GM06990 (cell line): ENCODE results near the gene KREMEN2.
"Not testable (repeated sequence)": the region's sequence is repeated elsewhere in the genome, so short reads cannot be mapped to it uniquely, and the experiment has no call there.

ENCODE experiments used
- DNase-seq: peaks from one replicate; pipeline ENCODE4 v3.0.0-alpha.2; 2011; ENCODE audit not compliant: insufficient read length; ENCODE audit errors: extremely low read depth
- H3K27me3 ChIP-seq: replicated peaks from 2 replicates; pipeline ENCODE4 v1.6.0; 2011; ENCODE audit warnings: low read length; ENCODE audit not compliant: control insufficient read depth, insufficient read depth
- H3K36me3 ChIP-seq: 2 replicates; pipeline ENCODE4 v1.5.1; 2011; ENCODE audit warnings: low read length; ENCODE audit not compliant: control insufficient read depth, insufficient read depth
- H3K4me3 ChIP-seq: replicated peaks from 2 replicates; pipeline ENCODE4 v1.5.1; 2011; ENCODE audit warnings: low read depth, mild to moderate bottlenecking, control low read depth, low read length
- CTCF ChIP-seq: IDR thresholded peaks from 2 replicates; pipeline ENCODE4 v1.5.1; 2011; ENCODE audit warnings: low read length, control low read depth, mild to moderate bottlenecking, inconsistent platforms; ENCODE audit not compliant: insufficient read depth, poor library complexity, severe bottlenecking

Gene KREMEN2

GRCh38 chr16:2930236-2930635 is 33.8 kb upstream of the KREMEN2 start:
- Histone ChIP-seq H3K4me3 (no peak overlapping the region), H3K27me3 (no peaks in the 10 kb centered on the region), H3K36me3 (peaks cover 20% of the 10 kb centered on the region)
- DNase-seq: no peak
- no peak for TF ChIP-seq CTCF

DNA sequence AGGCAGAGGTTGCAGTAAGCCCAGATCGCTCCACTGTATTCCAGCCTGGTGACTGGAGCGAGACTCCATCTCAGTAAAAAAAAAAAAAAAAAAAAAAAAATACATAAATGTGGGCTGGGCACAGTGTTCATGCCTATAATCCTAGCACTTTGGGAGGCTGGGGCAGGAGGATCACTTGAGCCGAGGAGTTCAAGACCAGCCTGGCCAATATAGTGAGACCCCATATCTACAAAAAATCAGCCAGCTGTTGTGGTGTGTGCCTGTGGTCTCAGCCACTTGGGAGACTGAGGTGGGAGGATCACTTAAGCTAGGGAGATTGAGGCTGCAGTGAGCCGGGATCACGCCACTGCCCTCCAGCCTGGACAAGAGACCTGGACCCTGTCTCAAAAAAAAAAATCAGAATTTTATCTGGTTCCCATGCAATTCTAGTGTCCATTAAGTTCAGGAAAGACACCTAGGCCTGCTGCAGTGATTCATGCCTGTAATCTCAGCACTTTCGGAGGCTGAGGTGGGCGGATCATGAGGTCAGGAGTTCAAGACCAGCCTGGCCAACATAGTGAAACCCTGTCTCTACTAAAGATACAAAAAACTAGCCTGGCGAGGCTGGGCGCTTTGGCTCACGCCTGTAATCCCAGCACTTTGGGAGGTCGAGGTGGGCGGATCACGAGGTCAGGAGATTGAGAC is 32.7 kb upstream of the KREMEN2 start:
- not testable (repeated sequence) for H3K27me3 ChIP-seq, DNase-seq, H3K4me3 ChIP-seq
- H3K36me3 ChIP-seq: peaks cover 21% of the 10 kb centered on the region

DNA sequence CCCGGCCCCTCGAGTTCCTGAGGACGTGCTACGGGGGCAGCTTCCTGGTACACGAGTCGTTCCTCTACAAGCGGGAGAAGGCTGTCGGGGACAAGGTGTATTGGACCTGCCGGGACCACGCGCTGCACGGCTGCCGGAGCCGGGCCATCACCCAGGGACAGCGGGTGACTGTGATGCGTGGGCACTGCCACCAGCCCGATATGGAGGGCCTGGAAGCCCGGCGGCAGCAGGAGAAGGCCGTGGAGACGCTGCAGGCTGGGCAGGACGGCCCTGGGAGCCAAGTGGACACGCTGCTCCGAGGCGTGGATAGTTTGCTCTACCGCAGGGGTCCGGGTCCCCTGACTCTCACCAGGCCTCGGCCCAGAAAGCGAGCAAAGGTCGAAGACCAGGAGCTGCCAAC is 30.9 kb upstream of the KREMEN2 start:
- no peaks in the 10 kb centered on the region for H3K27me3 ChIP-seq
- DNase-seq: no peak
- TF ChIP-seq CTCF: no peak
- H3K4me3 ChIP-seq: no peak overlapping the region
- H3K36me3 ChIP-seq: peaks cover 31% of the 10 kb centered on the region

DNA sequence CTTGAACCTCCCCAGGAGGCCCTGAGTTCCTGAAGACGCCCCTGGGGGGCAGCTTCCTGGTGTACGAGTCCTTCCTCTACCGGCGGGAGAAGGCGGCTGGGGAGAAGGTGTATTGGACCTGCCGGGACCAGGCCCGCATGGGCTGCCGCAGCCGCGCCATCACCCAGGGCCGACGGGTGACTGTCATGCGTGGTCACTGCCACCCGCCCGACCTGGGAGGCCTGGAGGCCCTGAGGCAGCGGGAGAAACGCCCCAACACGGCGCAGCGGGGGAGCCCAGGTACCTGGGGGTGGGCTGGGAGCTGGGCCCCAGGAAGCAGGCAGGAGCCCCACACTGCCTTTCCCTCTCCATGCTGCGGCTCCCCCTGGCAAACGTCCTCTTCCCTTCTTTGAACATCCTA is 30.4 kb upstream of the KREMEN2 start:
- H3K36me3 ChIP-seq: peaks cover 32% of the 10 kb centered on the region
- no peak overlapping the region for H3K4me3 ChIP-seq
- H3K27me3 ChIP-seq: no peaks in the 10 kb centered on the region
- no peak for TF ChIP-seq CTCF
- DNase-seq: no peak

GRCh38 chr16:2934450-2934849 is 29.6 kb upstream of the KREMEN2 start:
- TF ChIP-seq CTCF: no peak
- no peak for DNase-seq
- H3K36me3 ChIP-seq: peaks cover 32% of the 10 kb centered on the region
- H3K27me3 ChIP-seq: no peaks in the 10 kb centered on the region
- no peak overlapping the region for H3K4me3 ChIP-seq

GRCh38 chr16:2936436-2937011 is 27.6 kb upstream of the KREMEN2 start:
- no peak for DNase-seq
- Histone ChIP-seq H3K27me3 (no peaks in the 10 kb centered on the region), H3K4me3 (no peak overlapping the region), H3K36me3 (peaks cover 32% of the 10 kb centered on the region)
- TF ChIP-seq CTCF: no peak
